Gastroesophageal sphincter (tissue), 4 donors: ENCODE results near the gene NUP93. TPM values are rescaled to one million over a fixed set of nuclear protein-coding genes. Genes with fewer than 3 reads are reported as not detected.
"Not testable (repeated sequence)": the region's sequence is repeated elsewhere in the genome, so short reads cannot be mapped to it uniquely, and the experiment has no call there.

Experiments used
- ATAC-seq: fragments of 150-250 bp; one replicate; pipeline ENCODE4 v1.9.1; 2016; ENCODE audit warnings: mild to moderate bottlenecking, moderate library complexity
- H3K27ac ChIP-seq, 4 donors: fragments of 200-600 bp; sonication (generic) in 3 of 4; 1 replicate in 3 of 4; 2 replicates in 1 of 4; pipeline ENCODE4 v1.5.1; 2016 to 2019
- H3K27me3 ChIP-seq: fragments of 200-600 bp; sonication (generic); one replicate; pipeline ENCODE4 v1.5.1; 2019
- H3K36me3 ChIP-seq, 2 donors: fragments of 200-600 bp; sonication (generic); one replicate each; pipeline ENCODE4 v1.5.1; 2019; ENCODE audit warnings: control low read depth in 1 of 2
- H3K4me1 ChIP-seq, 3 donors: fragments of 200-600 bp; sonication (generic); 1 replicate in 2 of 3; 2 replicates in 1 of 3; pipeline ENCODE4 v1.5.1; 2016 to 2019; ENCODE audit warnings: control low read depth in 2 of 3
- H3K4me3 ChIP-seq, 2 donors: fragments of 200-600 bp; sonication (generic); one replicate each; pipeline ENCODE4 v1.5.1; 2019; ENCODE audit warnings: mild to moderate bottlenecking in 1 of 2, moderate library complexity in 1 of 2
- H3K9me3 ChIP-seq, 3 donors: fragments of 200-600 bp; sonication (generic); one replicate each; pipeline ENCODE4 v1.5.1; 2017 to 2019; ENCODE audit warnings: control low read depth in 2 of 3
- EP300 ChIP-seq: sonication (generic); formaldehyde crosslinking; IDR thresholded peaks from one replicate; pipeline ENCODE4 v1.6.1; 2017; ENCODE audit warnings: antibody characterized with exemption, mild to moderate bottlenecking
- POLR2A ChIP-seq, 2 donors: fragments of 450-650 bp; IDR thresholded peaks; one replicate each; pipeline ENCODE4 v1.6.1; 2017; ENCODE audit warnings: antibody characterized with exemption in 2 of 2, mild to moderate bottlenecking in 2 of 2, moderate library complexity in 1 of 2
- POLR2AphosphoS5 ChIP-seq: sonication (generic); formaldehyde crosslinking; IDR thresholded peaks from one replicate; pipeline ENCODE4 v1.6.1; 2017; ENCODE audit warnings: antibody characterized with exemption
- WGBS, 2 donors: methylation state at CpG; one replicate each; pipeline ENCODE4 v1.1.5; 2018; ENCODE audit warnings: low coverage in 1 of 2; 5-methylcytosine and 5-hydroxymethylcytosine counted together
- total RNA-seq, 4 donors: library from RNA; depleted of rRNA; stranded (reverse); fragments of >200 nt; gene quantifications; one replicate each; pipeline ENCODE4 v1.1.0, GENCODE V29; 2016
- TF ChIP-seq, protein P1 (sequence below), 4 experiments: fragments of 200-600 bp in 2 of 4; fragments of 450-650 bp in 2 of 4; sonication (generic) in 1 of 4; IDR thresholded peaks; one replicate each; pipeline ENCODE4 v1.5.1; 2017 to 2019; ENCODE audit warnings: antibody characterized with exemption in 4 of 4, mild to moderate bottlenecking in 2 of 4, moderate library complexity in 2 of 4

The NUP93 gene
- total RNA-seq, 4 donors from 2014 or later, result 37.6 to 39.3 (median 38.9) TPM

DNA sequence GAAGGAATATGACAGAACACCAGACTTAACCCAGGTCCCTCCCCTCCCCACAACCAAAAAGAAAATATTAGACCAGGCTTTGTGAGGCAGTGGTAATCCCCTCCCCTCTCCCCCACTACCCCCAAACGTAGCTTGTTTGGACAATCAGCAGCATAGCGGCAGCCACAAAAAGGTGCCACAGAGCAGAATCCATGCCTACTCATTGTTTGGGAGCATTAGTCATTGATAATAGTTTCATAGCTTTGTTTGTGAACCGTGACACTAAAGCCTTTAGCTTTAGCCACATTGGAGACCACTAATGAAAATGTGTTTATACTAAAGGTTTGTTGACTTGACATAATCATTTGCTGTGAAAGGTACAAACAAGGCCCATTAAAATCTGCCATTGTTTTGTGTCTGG lies 65.1 kb downstream of the NUP93 start:
- 83 to 92% methylated on average over 2 to 3 of the region's 3 CpGs for WGBS, 2 donors
- Histone ChIP-seq H3K27me3 (no peaks in the 10 kb centered on the region), H3K27ac (no peak overlapping the region), H3K36me3 (peaks cover 0 to 3% of the 10 kb centered on the region in 2 donors), H3K4me3 (no peak overlapping the region), H3K4me1 (no peaks in the 10 kb centered on the region), H3K9me3 (no peaks in the 10 kb centered on the region)
- TF ChIP-seq, protein P1, sequence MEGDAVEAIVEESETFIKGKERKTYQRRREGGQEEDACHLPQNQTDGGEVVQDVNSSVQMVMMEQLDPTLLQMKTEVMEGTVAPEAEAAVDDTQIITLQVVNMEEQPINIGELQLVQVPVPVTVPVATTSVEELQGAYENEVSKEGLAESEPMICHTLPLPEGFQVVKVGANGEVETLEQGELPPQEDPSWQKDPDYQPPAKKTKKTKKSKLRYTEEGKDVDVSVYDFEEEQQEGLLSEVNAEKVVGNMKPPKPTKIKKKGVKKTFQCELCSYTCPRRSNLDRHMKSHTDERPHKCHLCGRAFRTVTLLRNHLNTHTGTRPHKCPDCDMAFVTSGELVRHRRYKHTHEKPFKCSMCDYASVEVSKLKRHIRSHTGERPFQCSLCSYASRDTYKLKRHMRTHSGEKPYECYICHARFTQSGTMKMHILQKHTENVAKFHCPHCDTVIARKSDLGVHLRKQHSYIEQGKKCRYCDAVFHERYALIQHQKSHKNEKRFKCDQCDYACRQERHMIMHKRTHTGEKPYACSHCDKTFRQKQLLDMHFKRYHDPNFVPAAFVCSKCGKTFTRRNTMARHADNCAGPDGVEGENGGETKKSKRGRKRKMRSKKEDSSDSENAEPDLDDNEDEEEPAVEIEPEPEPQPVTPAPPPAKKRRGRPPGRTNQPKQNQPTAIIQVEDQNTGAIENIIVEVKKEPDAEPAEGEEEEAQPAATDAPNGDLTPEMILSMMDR (IDR thresholded peaks at IDR 0.05), result no peak
- TF ChIP-seq EP300 (no peak), POLR2AphosphoS5 (no peak), POLR2A (IDR thresholded peaks at IDR 0.05) (no peak)
- ATAC-seq, result no peak

DNA sequence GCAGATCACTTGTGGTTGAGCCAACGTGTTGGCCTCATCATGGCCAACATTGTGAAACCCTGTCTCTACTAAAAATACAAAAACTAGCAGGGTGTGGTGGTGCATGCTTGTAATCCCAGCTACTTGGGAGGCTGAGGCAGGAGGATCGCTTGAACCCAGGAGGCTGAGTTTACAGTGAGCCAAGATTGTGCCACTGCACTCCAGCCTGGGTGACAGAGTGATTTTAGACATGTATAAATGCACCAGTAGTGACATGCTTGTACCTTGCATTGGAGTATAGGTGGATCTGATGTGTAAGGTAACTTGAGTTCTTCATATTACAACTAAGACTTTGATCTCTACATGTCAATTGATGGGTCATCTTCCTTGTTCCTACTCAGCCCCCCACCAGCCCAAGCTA lies 67.1 kb downstream of the NUP93 start:
- ATAC-seq, H3K4me1 ChIP-seq, H3K9me3 ChIP-seq, H3K27ac ChIP-seq, H3K36me3 ChIP-seq, H3K27me3 ChIP-seq, H3K4me3 ChIP-seq: not testable (repeated sequence)
- WGBS, 2 donors, result 83 to 86% methylated on average over 1 of the region's 2 CpGs

DNA sequence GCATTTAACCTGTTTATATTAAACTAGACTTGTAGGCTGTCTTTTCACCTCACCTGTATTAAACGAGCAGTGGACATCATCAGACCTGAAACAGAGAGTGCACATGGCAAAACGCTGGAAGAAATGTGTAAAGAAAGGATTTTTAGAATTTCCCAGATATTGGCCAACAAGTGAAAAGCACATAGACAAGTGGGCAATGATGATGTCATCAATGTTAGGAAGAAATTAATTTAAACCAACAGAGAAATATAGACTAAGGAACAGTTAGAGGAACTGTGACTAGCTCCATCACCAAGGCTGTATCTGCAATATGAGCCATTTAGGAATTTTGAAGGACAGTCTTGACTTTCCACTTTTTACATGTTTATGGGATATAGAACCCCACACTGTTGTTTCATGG lies 67.9 kb downstream of the NUP93 start:
- 78 to 100% methylated on average over 2 of the region's 2 CpGs for WGBS, 2 donors
- no peaks in the 10 kb centered on the region for H3K9me3 ChIP-seq
- no peaks in the 10 kb centered on the region for H3K27me3 ChIP-seq
- peaks cover 0 to 8% of the 10 kb centered on the region in 2 donors for H3K36me3 ChIP-seq
- ATAC-seq, result no peak
- TF ChIP-seq, protein P1 (IDR thresholded peaks at IDR 0.05), result no peak
- no peak for TF ChIP-seq POLR2A (IDR thresholded peaks at IDR 0.05)
- TF ChIP-seq EP300, result no peak
- no peak for TF ChIP-seq POLR2AphosphoS5
- H3K4me3 ChIP-seq, result no peak overlapping the region
- no peaks in the 10 kb centered on the region for H3K4me1 ChIP-seq
- H3K27ac ChIP-seq, result no peak overlapping the region

DNA sequence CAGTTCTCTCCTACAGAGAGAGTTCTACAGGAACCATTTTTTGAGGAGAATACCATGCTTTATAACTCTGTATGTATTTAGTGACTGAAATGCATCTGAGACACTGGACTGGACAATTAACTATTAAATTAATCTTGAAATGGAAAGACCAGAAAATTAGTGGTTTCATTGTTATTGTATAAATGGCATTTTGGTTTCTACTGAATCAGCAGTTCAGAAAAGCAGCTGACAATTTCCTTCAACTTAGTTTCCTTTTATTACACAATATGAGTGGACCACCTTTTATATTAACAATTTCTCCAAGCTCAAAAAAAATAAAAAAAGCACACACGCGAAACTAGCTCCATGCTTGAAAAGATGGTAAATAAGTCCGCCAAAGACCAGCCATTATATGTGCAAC lies 69.0 kb downstream of the NUP93 start:
- TF ChIP-seq POLR2A (IDR thresholded peaks at IDR 0.05), result no peak
- TF ChIP-seq EP300, result no peak
- TF ChIP-seq POLR2AphosphoS5, result no peak
- TF ChIP-seq, protein P1 (IDR thresholded peaks at IDR 0.05), result no peak
- Histone ChIP-seq H3K4me1 (no peaks in the 10 kb centered on the region), H3K4me3 (no peak overlapping the region), H3K36me3 (peaks cover 0 to 8% of the 10 kb centered on the region in 2 donors), H3K27ac (no peak overlapping the region), H3K9me3 (no peaks in the 10 kb centered on the region), H3K27me3 (no peaks in the 10 kb centered on the region)
- 89 to 98% methylated on average over 3 of the region's 3 CpGs for WGBS, 2 donors
- no peak for ATAC-seq

DNA sequence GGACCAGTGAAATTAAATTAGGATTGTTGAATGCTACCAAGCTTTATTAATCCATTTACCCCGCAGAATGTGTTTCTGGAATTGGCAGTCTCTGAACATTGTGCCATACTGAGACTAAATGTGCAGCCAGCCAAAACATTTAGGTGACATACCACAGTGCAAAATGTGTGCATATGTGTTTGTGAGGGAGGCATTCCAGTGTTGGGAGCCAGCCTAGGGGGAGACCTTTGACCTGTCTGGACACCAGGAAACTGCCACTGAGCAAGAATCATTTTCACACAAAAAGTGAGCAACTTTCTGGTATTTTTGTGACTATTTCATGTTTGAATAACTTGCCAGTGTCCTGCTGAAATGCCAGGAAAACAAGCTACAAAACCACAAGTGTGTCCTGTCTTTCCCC lies 70.4 kb downstream of the NUP93 start:
- 94 to 100% methylated on average over 1 of the region's 1 CpG for WGBS, 2 donors
- Histone ChIP-seq H3K27ac (no peak overlapping the region), H3K36me3 (peaks cover 0 to 15% of the 10 kb centered on the region in 2 donors), H3K27me3 (no peaks in the 10 kb centered on the region), H3K4me1 (no peaks in the 10 kb centered on the region), H3K4me3 (no peak overlapping the region), H3K9me3 (no peaks in the 10 kb centered on the region)
- no peak for TF ChIP-seq POLR2AphosphoS5
- TF ChIP-seq, protein P1 (IDR thresholded peaks at IDR 0.05), result no peak
- no peak for TF ChIP-seq POLR2A (IDR thresholded peaks at IDR 0.05)
- TF ChIP-seq EP300, result no peak
- ATAC-seq, result no peak

DNA sequence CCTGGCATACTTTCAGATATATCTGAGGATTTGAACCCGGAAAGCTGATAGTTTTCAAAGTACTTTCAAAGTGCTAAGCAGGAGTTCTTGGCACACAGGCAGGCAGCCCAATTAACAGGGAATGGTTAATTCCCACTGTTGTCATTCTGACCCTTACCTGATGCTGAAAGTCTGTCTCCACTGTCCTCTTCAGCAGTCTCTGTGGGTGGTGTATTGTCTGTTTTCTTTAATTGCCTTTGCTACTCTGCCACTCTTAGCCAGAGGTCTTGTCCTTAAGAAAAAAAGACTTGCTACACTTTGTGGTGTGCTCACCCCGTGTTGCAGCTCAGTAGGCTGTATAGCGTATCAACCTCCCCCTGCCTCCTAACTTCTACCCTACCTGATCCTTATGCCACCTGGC lies 71.8 kb downstream of the NUP93 start:
- no peak for ATAC-seq
- Histone ChIP-seq H3K36me3 (peaks cover 0 to 29% of the 10 kb centered on the region in 2 donors), H3K4me3 (no peak overlapping the region), H3K4me1 (no peaks in the 10 kb centered on the region), H3K9me3 (no peaks in the 10 kb centered on the region), H3K27ac (no peak overlapping the region), H3K27me3 (no peaks in the 10 kb centered on the region)
- no peak for TF ChIP-seq POLR2AphosphoS5
- TF ChIP-seq, protein P1 (IDR thresholded peaks at IDR 0.05), result no peak
- 67 to 74% methylated on average over 2 to 3 of the region's 3 CpGs for WGBS, 2 donors
